Measurements from ENCODE around the gene FUCA1.

The FUCA1 gene

DNA sequence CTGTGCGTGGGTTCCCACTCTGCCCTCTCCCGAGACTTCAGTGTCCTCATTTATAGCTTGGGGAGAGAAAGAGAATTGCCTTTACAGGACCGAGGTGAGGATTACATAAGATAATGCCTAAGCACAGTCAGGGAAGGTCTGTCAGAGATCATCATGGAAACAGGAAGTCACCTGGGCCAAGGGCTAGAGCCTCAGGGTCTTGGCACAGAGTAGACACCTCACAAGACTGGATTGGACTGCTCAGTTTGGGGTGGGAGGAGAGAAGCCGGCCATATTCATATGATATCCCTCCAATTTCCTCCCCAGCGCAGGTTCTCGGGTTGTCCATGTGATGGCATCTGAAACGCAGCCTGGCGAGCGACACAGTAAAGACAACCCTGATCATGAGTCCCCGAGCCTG, 41.3 kb upstream of the FUCA1 start:
- DNase-seq (ENCODE audit: low spot score): no peak
- Histone ChIP-seq H3K79me1 (ENCODE audit: low read depth, low read length) (no peaks in the 10 kb centered on the region), H3K9me3 (replicated peaks in 1 of 2; ENCODE audit: control insufficient read depth in 2 of 2, insufficient read depth in 1 of 2, low read depth in 1 of 2, low read length in 2 of 2) (no peaks in the 10 kb centered on the region), H2BK12ac (ENCODE audit: low read length) (no peak overlapping the region), H3K36me3 (replicated peaks in 1 of 2; ENCODE audit: control insufficient read depth in 2 of 2, insufficient read depth in 2 of 2, low read length in 2 of 2) (no peaks in the 10 kb centered on the region), H2AFZ (ENCODE audit: low read length) (peak overlapping the region; percentile 62), H3K4me1 (ENCODE audit: control insufficient read depth in 2 of 2, insufficient read depth in 1 of 2, low read depth in 1 of 2, low read length in 2 of 2) (peaks cover 0 to 2% of the 10 kb centered on the region in 2 donors), H3K14ac (ENCODE audit: low read length) (no peak overlapping the region), H3K9ac (ENCODE audit: low read depth, low read length, poor library complexity) (peak overlapping the region; percentile 6), H3K18ac (ENCODE audit: low read length) (no peak overlapping the region), H2BK120ac (ENCODE audit: low read depth, low read length) (no peak overlapping the region), H2AK5ac (ENCODE audit: low read depth, low read length) (no peak overlapping the region), H4K91ac (ENCODE audit: low read depth, low read length, poor library complexity) (no peak overlapping the region), H3K23ac (ENCODE audit: low read depth, low read length, poor library complexity) (no peak overlapping the region), H3K27ac (replicated peaks; ENCODE audit: low read length) (no peak overlapping the region), H3K4me3 (ENCODE audit: low read length in 2 of 2) (no peak overlapping the region), H3K4me2 (ENCODE audit: insufficient read depth, low read length, poor library complexity, severe bottlenecking) (no peak overlapping the region), H3K4ac (ENCODE audit: low read length) (no peak overlapping the region), H2BK15ac (ENCODE audit: low read length) (no peak overlapping the region), H3K27me3 (ENCODE audit: control insufficient read depth in 3 of 3, insufficient read depth in 3 of 3, low read depth in 1 of 3, low read length in 3 of 3) (peaks cover 0 to 5% (median 2%) of the 10 kb centered on the region in 3 experiments), H2BK5ac (ENCODE audit: low read length) (no peak overlapping the region), H4K8ac (ENCODE audit: low read depth, low read length) (no peak overlapping the region)
- WGBS, 2 donors (ENCODE audit: extremely low coverage in 2 of 2, insufficient read length in 2 of 2, insufficient replicate concordance in 1 of 2): no CpG with 5 or more reads among the region's 10 CpGs

DNA sequence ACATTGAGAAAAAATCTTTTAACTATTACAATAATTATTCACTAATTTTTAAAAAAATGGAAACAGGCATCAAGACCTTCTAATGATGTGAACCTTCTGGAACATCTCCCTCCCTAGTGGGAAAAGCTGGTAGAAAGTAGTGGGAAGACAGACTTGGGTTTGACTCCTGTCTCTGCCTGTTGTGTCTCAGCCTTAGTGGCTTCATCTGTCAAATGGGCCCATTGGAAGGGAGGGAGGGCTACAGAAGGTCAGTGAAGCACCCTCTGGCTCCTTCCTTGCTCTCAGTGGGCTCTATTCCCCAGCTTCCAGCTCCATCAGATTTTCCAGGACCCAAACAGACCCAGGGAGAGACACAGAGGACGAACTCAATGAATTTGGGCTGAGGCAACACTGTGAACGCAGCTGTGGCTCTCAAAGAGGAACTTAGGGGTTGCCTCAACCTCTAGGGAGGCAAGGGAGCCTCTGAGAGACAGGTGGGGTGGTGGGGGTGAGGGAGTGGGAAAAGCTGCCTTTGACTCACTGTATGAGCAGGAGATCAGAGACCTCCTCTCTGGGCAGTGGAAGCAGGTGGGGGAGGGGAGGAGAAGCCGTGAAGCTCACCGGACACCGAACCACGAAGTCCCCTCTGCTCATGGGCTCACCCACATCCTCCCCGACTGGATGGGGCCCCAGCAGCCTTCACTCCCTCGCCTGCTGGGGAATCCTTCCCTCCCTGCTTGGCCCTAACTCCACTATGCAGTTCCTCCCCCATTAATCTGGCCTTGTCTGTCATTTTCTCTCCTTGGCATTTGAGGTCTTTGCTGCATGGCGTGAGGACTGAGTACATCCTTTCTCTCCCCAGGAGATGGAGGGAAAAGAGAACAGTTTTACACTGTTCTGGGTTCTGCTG, 40.6 kb upstream of the FUCA1 start:
- H3K27me3 ChIP-seq (ENCODE audit: control insufficient read depth in 3 of 3, insufficient read depth in 3 of 3, low read depth in 1 of 3, low read length in 3 of 3): peaks cover 2 to 10% (median 6%) of the 10 kb centered on the region in 3 experiments
- no peak overlapping the region for H4K91ac ChIP-seq (ENCODE audit: low read depth, low read length, poor library complexity)
- no peaks in the 10 kb centered on the region for H3K36me3 ChIP-seq (replicated peaks in 1 of 2; ENCODE audit: control insufficient read depth in 2 of 2, insufficient read depth in 2 of 2, low read length in 2 of 2)
- no peak overlapping the region for H3K4ac ChIP-seq (ENCODE audit: low read length)
- peak overlapping the region; percentile 62 for H3K18ac ChIP-seq (ENCODE audit: low read length)
- peak overlapping the region; percentile 6 for H3K9ac ChIP-seq (ENCODE audit: low read depth, low read length, poor library complexity)
- peaks cover 0 to 2% of the 10 kb centered on the region in 2 donors for H3K4me1 ChIP-seq (ENCODE audit: control insufficient read depth in 2 of 2, insufficient read depth in 1 of 2, low read depth in 1 of 2, low read length in 2 of 2)
- H2AFZ ChIP-seq (ENCODE audit: low read length): peak overlapping the region; percentile 62
- peak overlapping the region; percentile 10 for H2BK5ac ChIP-seq (ENCODE audit: low read length)
- no peak overlapping the region for H3K23ac ChIP-seq (ENCODE audit: low read depth, low read length, poor library complexity)
- no peak overlapping the region for H3K4me2 ChIP-seq (ENCODE audit: insufficient read depth, low read length, poor library complexity, severe bottlenecking)
- H2BK120ac ChIP-seq (ENCODE audit: low read depth, low read length): no peak overlapping the region
- no peaks in the 10 kb centered on the region for H3K79me1 ChIP-seq (ENCODE audit: low read depth, low read length)
- no peak overlapping the region for H2BK15ac ChIP-seq (ENCODE audit: low read length)
- H3K14ac ChIP-seq (ENCODE audit: low read length): no peak overlapping the region
- H2AK5ac ChIP-seq (ENCODE audit: low read depth, low read length): no peak overlapping the region
- no peak overlapping the region for H2BK12ac ChIP-seq (ENCODE audit: low read length)
- H3K4me3 ChIP-seq (ENCODE audit: low read length in 2 of 2): no peak overlapping the region
- H3K27ac ChIP-seq (replicated peaks; ENCODE audit: low read length): no peak overlapping the region
- H3K9me3 ChIP-seq (replicated peaks in 1 of 2; ENCODE audit: control insufficient read depth in 2 of 2, insufficient read depth in 1 of 2, low read depth in 1 of 2, low read length in 2 of 2): no peaks in the 10 kb centered on the region
- H4K8ac ChIP-seq (ENCODE audit: low read depth, low read length): no peak overlapping the region
- WGBS, 2 donors (ENCODE audit: extremely low coverage in 2 of 2, insufficient read length in 2 of 2, insufficient replicate concordance in 1 of 2): no CpG with 5 or more reads among the region's 9 CpGs
- DNase-seq (ENCODE audit: low spot score): no peak

DNA sequence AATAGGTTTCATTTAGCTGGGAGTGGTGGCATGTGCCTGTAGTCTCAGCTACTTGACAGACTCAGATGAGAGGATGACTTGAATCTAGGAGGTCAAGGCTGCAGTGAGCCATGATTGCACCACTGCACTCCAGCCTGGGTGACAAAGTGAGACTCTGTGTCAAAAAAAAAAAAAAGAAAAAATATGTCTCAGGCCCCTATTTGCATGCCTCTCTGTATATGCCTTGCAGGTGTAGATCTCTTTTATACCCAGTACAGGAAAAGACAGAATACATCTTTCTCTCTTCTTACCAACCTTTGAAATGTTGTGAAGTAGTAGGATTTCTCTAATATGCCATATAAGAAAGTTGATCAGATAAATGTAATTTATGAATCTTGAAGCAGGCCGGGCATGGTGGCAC, 38.6 kb upstream of the FUCA1 start:
- no peak overlapping the region for H4K91ac ChIP-seq (ENCODE audit: low read depth, low read length, poor library complexity)
- H4K8ac ChIP-seq (ENCODE audit: low read depth, low read length): no peak overlapping the region

DNA sequence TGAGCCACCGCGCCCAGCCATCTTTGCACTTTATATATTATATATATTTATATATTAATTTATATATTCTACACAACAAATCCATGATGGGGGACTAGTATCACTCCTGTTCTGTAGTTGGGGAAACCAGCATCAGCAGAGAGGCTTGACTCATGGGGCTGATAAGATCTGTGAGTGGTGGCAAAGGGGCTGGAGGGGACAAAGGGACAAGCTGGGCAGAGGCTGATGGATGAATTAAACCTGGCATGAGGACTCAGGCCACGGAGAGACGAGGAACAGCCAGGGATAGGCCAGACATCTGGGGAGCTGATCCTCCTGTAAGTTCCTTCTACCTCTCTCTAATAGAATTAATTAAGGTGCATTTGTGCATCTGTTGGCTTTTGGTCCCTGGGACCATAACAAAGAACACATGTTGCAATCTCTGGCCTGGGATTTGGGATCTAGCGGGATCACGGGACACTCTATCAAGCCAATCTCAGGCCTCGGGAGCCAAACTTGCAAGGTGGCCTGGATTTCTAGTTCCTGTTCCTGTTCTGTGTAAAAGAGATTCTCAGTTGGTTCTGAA, 37.5 kb upstream of the FUCA1 start:
- Histone ChIP-seq H2BK12ac (ENCODE audit: low read length) (no peak overlapping the region), H2AFZ (ENCODE audit: low read length) (no peak overlapping the region), H3K14ac (ENCODE audit: low read length) (no peak overlapping the region), H4K91ac (ENCODE audit: low read depth, low read length, poor library complexity) (no peak overlapping the region), H3K4me1 (ENCODE audit: control insufficient read depth in 2 of 2, insufficient read depth in 1 of 2, low read depth in 1 of 2, low read length in 2 of 2) (peaks cover 0 to 2% of the 10 kb centered on the region in 2 donors), H3K23ac (ENCODE audit: low read depth, low read length, poor library complexity) (no peak overlapping the region), H3K27me3 (ENCODE audit: control insufficient read depth in 3 of 3, insufficient read depth in 3 of 3, low read depth in 1 of 3, low read length in 3 of 3) (peaks cover 6 to 33% (median 13%) of the 10 kb centered on the region in 3 experiments), H3K4me2 (ENCODE audit: insufficient read depth, low read length, poor library complexity, severe bottlenecking) (no peak overlapping the region), H3K79me1 (ENCODE audit: low read depth, low read length) (no peaks in the 10 kb centered on the region), H3K9ac (ENCODE audit: low read depth, low read length, poor library complexity) (no peak overlapping the region), H2AK5ac (ENCODE audit: low read depth, low read length) (no peak overlapping the region), H4K8ac (ENCODE audit: low read depth, low read length) (no peak overlapping the region), H3K27ac (replicated peaks; ENCODE audit: low read length) (no peak overlapping the region), H3K18ac (ENCODE audit: low read length) (no peak overlapping the region), H3K36me3 (replicated peaks in 1 of 2; ENCODE audit: control insufficient read depth in 2 of 2, insufficient read depth in 2 of 2, low read length in 2 of 2) (no peaks in the 10 kb centered on the region), H2BK15ac (ENCODE audit: low read length) (no peak overlapping the region), H2BK5ac (ENCODE audit: low read length) (no peak overlapping the region), H3K4ac (ENCODE audit: low read length) (no peak overlapping the region), H3K4me3 (ENCODE audit: low read length in 2 of 2) (no peak overlapping the region), H3K9me3 (replicated peaks in 1 of 2; ENCODE audit: control insufficient read depth in 2 of 2, insufficient read depth in 1 of 2, low read depth in 1 of 2, low read length in 2 of 2) (no peaks in the 10 kb centered on the region), H2BK120ac (ENCODE audit: low read depth, low read length) (no peak overlapping the region)
- WGBS, 2 donors (ENCODE audit: extremely low coverage in 2 of 2, insufficient read length in 2 of 2, insufficient replicate concordance in 1 of 2): no CpG with 5 or more reads among the region's 7 CpGs
- no peak for DNase-seq (ENCODE audit: low spot score)

More for the DNA sequence above, 38.6 kb upstream of the FUCA1 start:
- Histone ChIP-seq H3K4me3 (ENCODE audit: low read length in 2 of 2) (no peak overlapping the region), H3K18ac (ENCODE audit: low read length) (no peak overlapping the region), H3K23ac (ENCODE audit: low read depth, low read length, poor library complexity) (no peak overlapping the region), H3K14ac (ENCODE audit: low read length) (no peak overlapping the region), H3K79me1 (ENCODE audit: low read depth, low read length) (no peaks in the 10 kb centered on the region), H3K27me3 (ENCODE audit: control insufficient read depth in 3 of 3, insufficient read depth in 3 of 3, low read depth in 1 of 3, low read length in 3 of 3) (peaks cover 6 to 25% (median 13%) of the 10 kb centered on the region in 3 experiments), H2BK12ac (ENCODE audit: low read length) (no peak overlapping the region), H3K4ac (ENCODE audit: low read length) (no peak overlapping the region), H2AFZ (ENCODE audit: low read length) (no peak overlapping the region), H2BK15ac (ENCODE audit: low read length) (no peak overlapping the region), H3K27ac (replicated peaks; ENCODE audit: low read length) (no peak overlapping the region), H2BK5ac (ENCODE audit: low read length) (no peak overlapping the region), H2BK120ac (ENCODE audit: low read depth, low read length) (no peak overlapping the region), H2AK5ac (ENCODE audit: low read depth, low read length) (no peak overlapping the region), H3K4me1 (ENCODE audit: control insufficient read depth in 2 of 2, insufficient read depth in 1 of 2, low read depth in 1 of 2, low read length in 2 of 2) (peaks cover 0 to 2% of the 10 kb centered on the region in 2 donors), H3K4me2 (ENCODE audit: insufficient read depth, low read length, poor library complexity, severe bottlenecking) (no peak overlapping the region), H3K36me3 (replicated peaks in 1 of 2; ENCODE audit: control insufficient read depth in 2 of 2, insufficient read depth in 2 of 2, low read length in 2 of 2) (no peaks in the 10 kb centered on the region), H3K9ac (ENCODE audit: low read depth, low read length, poor library complexity) (no peak overlapping the region), H3K9me3 (replicated peaks in 1 of 2; ENCODE audit: control insufficient read depth in 2 of 2, insufficient read depth in 1 of 2, low read depth in 1 of 2, low read length in 2 of 2) (no peaks in the 10 kb centered on the region)
- no peak for DNase-seq (ENCODE audit: low spot score)
- no CpG with 5 or more reads among the region's 1 CpG for WGBS, 2 donors (ENCODE audit: extremely low coverage in 2 of 2, insufficient read length in 2 of 2, insufficient replicate concordance in 1 of 2)
